Fibroblast of lung (primary cell): ENCODE data around the gene SREK1IP1. TPM values are rescaled to one million over a fixed set of nuclear protein-coding genes. Genes with fewer than 3 reads are reported as not detected.

Experiments
- DNase-seq, 2 donors: peaks; one replicate each; pipeline versions ENCODE4 v3.0.0 to v3.0.0-alpha.2; 2010; ENCODE audit warnings: low read depth in 2 of 2
- H2AFZ ChIP-seq: 2 replicates; pipeline ENCODE4 v1.5.1; 2012; ENCODE audit warnings: low read length, control low read depth, inconsistent platforms
- H3K27ac ChIP-seq: 2 replicates; pipeline ENCODE4 v1.5.1; 2011; ENCODE audit warnings: low read length, control low read depth; ENCODE audit not compliant: insufficient read depth
- H3K27me3 ChIP-seq: 2 replicates; pipeline ENCODE4 v1.5.1; 2011; ENCODE audit warnings: mild to moderate bottlenecking, low read length; ENCODE audit not compliant: control insufficient read depth, insufficient read depth
- H3K36me3 ChIP-seq: 2 replicates; pipeline ENCODE4 v1.5.1; 2011; ENCODE audit warnings: low read length; ENCODE audit not compliant: control insufficient read depth, insufficient read depth
- H3K4me1 ChIP-seq: 2 replicates; pipeline ENCODE4 v1.5.1; 2011; ENCODE audit warnings: low read length; ENCODE audit not compliant: control insufficient read depth, insufficient read depth; ENCODE audit errors: extremely low read depth
- H3K4me2 ChIP-seq: 2 replicates; pipeline ENCODE4 v1.5.1; 2011; ENCODE audit warnings: low read length, control low read depth; ENCODE audit not compliant: insufficient read depth; ENCODE audit errors: extremely low read depth
- H3K4me3 ChIP-seq, 4 experiments: fragments of 200-600 bp in 1 of 4; sonication (generic) in 1 of 4; replicated peaks in 1 of 4; 2 replicates each; pipeline ENCODE4 v1.5.1; 2011 to 2016; ENCODE audit warnings: low read length in 4 of 4, low read depth in 3 of 4, mild to moderate bottlenecking in 3 of 4, control low read depth in 2 of 4, inconsistent platforms in 1 of 4, mixed read lengths in 1 of 4; ENCODE audit not compliant: insufficient read depth in 1 of 4; ENCODE audit errors: control extremely low read depth in 1 of 4
- H3K79me2 ChIP-seq: 2 replicates; pipeline ENCODE4 v1.5.1; 2012; ENCODE audit warnings: mild to moderate bottlenecking, low read length, inconsistent platforms; ENCODE audit not compliant: control insufficient read depth, insufficient read depth
- H3K9ac ChIP-seq: 2 replicates; pipeline ENCODE4 v1.5.1; 2011; ENCODE audit warnings: mild to moderate bottlenecking, low read length, control low read depth; ENCODE audit not compliant: insufficient read depth
- H3K9me3 ChIP-seq: 2 replicates; pipeline ENCODE4 v1.5.1; 2012; ENCODE audit warnings: low read depth, low read length; ENCODE audit not compliant: control insufficient read depth, insufficient read depth
- H4K20me1 ChIP-seq: 2 replicates; pipeline ENCODE4 v1.5.1; 2011; ENCODE audit warnings: low read length; ENCODE audit not compliant: control insufficient read depth, insufficient read depth; ENCODE audit errors: extremely low read depth
- EZH2 ChIP-seq: IDR thresholded peaks from 2 replicates; pipeline ENCODE4 v1.5.1; 2012; ENCODE audit warnings: low read length, control low read depth, mild to moderate bottlenecking; ENCODE audit errors: missing control alignments
- polyA plus RNA-seq, 2 donors: library from polyadenylated mRNA; depleted of rRNA in 1 of 2; stranded (reverse) in 1 of 2; unstranded in 1 of 2; fragments of >200 nt; gene quantifications; 2 replicates each; pipeline ENCODE4 v1.2.1, GENCODE V29; 2011 to 2012; ENCODE audit warnings: missing spikeins in 1 of 2
- total RNA-seq: library from RNA; depleted of rRNA; stranded (reverse); fragments of >200 nt; gene quantifications from 2 replicates; pipeline ENCODE4 v1.2.1, GENCODE V29; 2014
- TF ChIP-seq, protein P1 (sequence below), 2 donors: IDR thresholded peaks in 1 of 2; conservative IDR thresholded peaks in 1 of 2; 1 replicate in 1 of 2; 2 replicates in 1 of 2; pipeline ENCODE4 v1.5.1; 2011 to 2012; ENCODE audit warnings: low read length in 2 of 2, control low read depth in 1 of 2, inconsistent platforms in 1 of 2, low read depth in 1 of 2, mild to moderate bottlenecking in 1 of 2

Gene SREK1IP1
- total and polyA plus RNA-seq, 2 donors (not counting 1 experiment from before 2014, with no cell fraction given), result 6.5 to 13.5 TPM

DNA sequence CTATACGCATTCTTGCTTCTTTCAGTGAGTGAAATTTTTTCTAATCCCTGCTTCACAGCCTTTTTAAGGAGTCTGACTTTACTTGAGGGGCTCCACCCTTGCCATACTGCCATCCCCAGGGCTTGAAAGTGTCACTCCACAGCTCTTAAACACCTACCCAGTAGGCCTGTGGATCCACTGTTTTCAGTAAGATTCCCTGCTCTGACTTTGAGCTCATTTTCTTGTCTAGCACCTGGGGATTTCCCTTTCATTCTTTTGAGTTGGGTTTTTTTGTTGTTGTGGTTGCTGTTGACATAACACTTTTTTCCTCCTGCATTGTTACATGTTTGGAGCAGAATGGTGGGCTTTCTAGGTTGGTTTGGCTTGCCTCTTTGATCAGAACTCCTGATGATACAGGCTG is 23.6 kb downstream of the SREK1IP1 start:
- TF ChIP-seq, protein P1, sequence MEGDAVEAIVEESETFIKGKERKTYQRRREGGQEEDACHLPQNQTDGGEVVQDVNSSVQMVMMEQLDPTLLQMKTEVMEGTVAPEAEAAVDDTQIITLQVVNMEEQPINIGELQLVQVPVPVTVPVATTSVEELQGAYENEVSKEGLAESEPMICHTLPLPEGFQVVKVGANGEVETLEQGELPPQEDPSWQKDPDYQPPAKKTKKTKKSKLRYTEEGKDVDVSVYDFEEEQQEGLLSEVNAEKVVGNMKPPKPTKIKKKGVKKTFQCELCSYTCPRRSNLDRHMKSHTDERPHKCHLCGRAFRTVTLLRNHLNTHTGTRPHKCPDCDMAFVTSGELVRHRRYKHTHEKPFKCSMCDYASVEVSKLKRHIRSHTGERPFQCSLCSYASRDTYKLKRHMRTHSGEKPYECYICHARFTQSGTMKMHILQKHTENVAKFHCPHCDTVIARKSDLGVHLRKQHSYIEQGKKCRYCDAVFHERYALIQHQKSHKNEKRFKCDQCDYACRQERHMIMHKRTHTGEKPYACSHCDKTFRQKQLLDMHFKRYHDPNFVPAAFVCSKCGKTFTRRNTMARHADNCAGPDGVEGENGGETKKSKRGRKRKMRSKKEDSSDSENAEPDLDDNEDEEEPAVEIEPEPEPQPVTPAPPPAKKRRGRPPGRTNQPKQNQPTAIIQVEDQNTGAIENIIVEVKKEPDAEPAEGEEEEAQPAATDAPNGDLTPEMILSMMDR (conservative IDR thresholded peaks at IDR 0.05 in 1 of 2, IDR thresholded peaks at IDR 0.05 in 1 of 2; ENCODE audit: low read depth in 1 of 2, low read length in 2 of 2), result no peak
- TF ChIP-seq EZH2, result no peak
- H3K27ac ChIP-seq, result no peak overlapping the region
- no peak overlapping the region for H3K4me2 ChIP-seq
- no peaks in the 10 kb centered on the region for H3K27me3 ChIP-seq
- H3K4me1 ChIP-seq, result no peaks in the 10 kb centered on the region
- H3K36me3 ChIP-seq, result no peaks in the 10 kb centered on the region
- H3K9me3 ChIP-seq, result no peaks in the 10 kb centered on the region
- H2AFZ ChIP-seq, result no peak overlapping the region
- no peaks in the 10 kb centered on the region for H4K20me1 ChIP-seq
- no peak overlapping the region for H3K9ac ChIP-seq
- H3K79me2 ChIP-seq, result no peaks in the 10 kb centered on the region
- no peak overlapping the region for H3K4me3 ChIP-seq
- no peak for DNase-seq

- Histone ChIP-seq H3K79me2 (no peaks in the 10 kb centered on the region), H3K4me1 (no peaks in the 10 kb centered on the region), H3K9ac (no peak overlapping the region), H3K4me3 (no peak overlapping the region), H3K27me3 (no peaks in the 10 kb centered on the region), H4K20me1 (no peaks in the 10 kb centered on the region), H3K27ac (no peak overlapping the region), H2AFZ (no peak overlapping the region), H3K36me3 (no peaks in the 10 kb centered on the region), H3K4me2 (no peak overlapping the region), H3K9me3 (no peaks in the 10 kb centered on the region)
- no peak for DNase-seq
- no peak for TF ChIP-seq EZH2
- TF ChIP-seq, protein P1 (conservative IDR thresholded peaks at IDR 0.05 in 1 of 2, IDR thresholded peaks at IDR 0.05 in 1 of 2; ENCODE audit: low read depth in 1 of 2, low read length in 2 of 2), result no peak
Measured at GRCh38 chr5:64742821-64743220, 25.7 kb downstream of the SREK1IP1 start.

DNA sequence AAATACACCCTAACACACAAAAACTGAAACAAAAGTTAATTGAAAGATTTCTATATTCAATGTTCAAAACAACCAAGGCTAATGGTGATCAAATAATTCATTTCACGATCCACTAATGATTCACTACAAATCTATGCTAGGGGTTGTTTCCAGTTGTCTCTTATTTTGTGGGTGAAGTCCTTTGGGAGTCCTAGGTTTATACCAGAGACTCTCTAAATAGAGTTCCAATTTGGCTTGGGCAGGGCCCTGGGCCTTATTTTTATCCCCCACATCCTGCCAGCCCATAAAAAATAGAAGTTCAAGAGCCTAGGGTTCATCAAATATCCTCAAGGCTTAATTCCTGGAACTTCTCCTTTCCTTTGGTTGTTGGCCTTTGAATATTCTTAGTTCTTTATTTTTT is 26.1 kb downstream of the SREK1IP1 start:
- no peak overlapping the region for H3K9ac ChIP-seq
- H3K4me1 ChIP-seq, result no peaks in the 10 kb centered on the region
- H3K27me3 ChIP-seq, result no peaks in the 10 kb centered on the region
- no peak for DNase-seq
- H4K20me1 ChIP-seq, result no peaks in the 10 kb centered on the region
- no peaks in the 10 kb centered on the region for H3K79me2 ChIP-seq
- no peak overlapping the region for H3K4me2 ChIP-seq
- no peak overlapping the region for H2AFZ ChIP-seq
- H3K4me3 ChIP-seq, result no peak overlapping the region
- TF ChIP-seq, protein P1 (conservative IDR thresholded peaks at IDR 0.05 in 1 of 2, IDR thresholded peaks at IDR 0.05 in 1 of 2; ENCODE audit: low read depth in 1 of 2, low read length in 2 of 2), result no peak
- TF ChIP-seq EZH2, result no peak
- no peaks in the 10 kb centered on the region for H3K9me3 ChIP-seq
- H3K36me3 ChIP-seq, result no peaks in the 10 kb centered on the region
- no peak overlapping the region for H3K27ac ChIP-seq
